GM03348 (cell line): ENCODE results near the gene PARD3B.

Experiments used
- DNase-seq: peaks from one replicate; pipeline ENCODE4 v3.0.0; 2012; ENCODE audit warnings: low spot score

The PARD3B gene

DNA sequence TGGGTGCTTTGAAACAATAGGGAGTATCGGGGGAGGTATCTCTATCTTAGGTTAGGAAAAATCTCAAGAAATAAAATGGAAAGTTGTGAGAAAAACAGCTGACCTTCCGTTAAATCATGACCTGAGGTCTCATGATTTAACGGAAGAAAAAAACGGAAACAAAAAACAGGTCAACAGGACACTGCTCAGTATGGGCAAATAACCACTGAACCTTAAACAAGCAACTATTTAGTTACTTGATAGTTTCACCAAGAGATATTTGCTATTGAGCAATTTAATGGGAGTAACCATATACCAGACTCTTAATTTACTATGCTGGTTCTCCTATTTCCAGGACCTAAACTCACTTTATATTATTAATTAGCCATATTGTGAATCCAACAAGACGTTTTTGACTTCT is 150.8 kb downstream of the PARD3B start:
- no peak for DNase-seq

DNA sequence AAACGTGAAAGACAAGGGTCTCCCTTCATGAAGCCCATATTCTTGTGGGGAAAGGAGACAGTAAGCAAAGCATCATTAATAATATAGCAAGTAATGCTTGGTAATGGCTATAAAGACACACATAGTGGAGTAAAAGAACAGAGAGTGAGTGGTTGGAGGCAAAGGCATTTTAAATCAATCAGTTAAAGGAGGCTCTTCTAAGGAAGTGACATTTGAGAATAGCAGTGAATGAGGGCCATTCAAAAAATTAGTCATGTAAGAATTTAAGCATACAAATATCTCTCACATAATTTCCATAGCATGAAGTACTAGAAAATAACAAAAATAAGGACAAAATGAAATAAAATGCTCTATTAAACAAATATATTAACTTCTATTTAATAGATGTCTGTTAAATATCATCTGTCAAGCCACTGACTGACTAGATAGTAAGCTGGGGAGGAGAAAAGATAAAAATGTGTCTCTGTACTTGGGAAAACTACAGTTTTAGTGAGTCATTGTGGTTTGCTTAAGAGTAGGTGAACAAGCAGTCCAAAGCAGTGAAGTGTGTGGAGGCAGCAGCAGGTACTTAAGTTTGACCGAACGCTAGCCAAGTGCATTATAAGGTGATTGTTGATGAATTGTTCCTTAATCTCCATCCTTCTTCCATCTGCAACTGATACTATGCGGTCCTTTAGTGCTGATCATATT is 160.1 kb downstream of the PARD3B start:
- no peak for DNase-seq

DNA sequence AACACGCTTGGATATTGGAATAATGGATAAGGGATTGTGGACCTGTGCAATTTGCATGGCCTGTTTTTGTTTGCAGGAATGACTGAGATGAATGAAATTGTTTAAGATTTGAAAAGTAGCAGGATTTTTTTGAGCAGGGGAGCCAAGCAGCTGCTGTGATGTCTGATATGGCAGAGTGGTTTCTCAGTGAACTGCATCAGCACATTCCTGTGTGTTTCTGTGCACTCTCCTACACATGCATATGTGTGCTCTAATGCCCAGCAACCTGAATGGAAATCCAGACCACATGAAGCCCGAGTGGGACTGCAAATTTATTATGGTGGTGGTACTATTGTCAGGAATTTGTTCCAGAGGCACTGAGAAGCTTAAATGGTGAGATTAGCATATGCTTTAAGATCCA is 161.7 kb downstream of the PARD3B start:
- peak; percentile 6 for DNase-seq

DNA sequence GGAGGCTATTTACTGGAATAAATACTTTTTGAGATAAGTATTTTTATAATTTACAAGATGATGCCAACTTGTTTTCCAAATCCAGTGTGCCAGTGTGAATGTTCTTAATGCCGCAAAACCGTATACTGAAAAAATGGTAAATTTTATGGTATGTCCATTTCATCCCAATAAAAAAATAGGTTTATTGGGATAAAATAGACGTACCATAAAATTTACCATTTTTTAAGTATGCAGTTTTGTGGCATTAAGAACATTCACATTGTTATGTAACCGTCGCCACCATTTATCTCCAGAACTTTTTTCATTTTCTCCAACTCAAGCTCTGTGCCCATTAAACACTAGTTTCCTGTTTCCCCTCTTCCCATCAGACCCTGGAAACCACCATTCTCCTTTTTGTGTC is 167.9 kb downstream of the PARD3B start:
- DNase-seq, result no peak

DNA sequence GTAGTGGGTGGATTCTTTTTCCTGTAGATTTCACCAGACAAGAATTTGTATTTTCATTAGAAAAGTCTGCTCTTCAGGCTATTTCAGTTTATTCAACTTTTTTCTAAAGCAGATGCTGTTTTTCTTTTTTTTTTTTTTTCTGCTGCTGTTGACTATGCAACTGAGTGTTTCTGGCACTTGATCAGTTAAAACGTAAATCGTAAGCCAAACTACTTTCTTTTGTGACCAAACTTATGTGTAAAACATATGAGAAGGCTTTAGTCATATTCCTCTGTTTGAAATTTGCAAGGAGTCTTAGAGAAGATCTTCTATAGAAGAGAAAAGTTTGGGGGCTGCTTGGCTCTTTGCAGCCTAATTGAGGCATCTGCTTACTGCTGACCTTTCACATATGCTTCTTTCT is 170.1 kb downstream of the PARD3B start:
- no peak for DNase-seq

DNA sequence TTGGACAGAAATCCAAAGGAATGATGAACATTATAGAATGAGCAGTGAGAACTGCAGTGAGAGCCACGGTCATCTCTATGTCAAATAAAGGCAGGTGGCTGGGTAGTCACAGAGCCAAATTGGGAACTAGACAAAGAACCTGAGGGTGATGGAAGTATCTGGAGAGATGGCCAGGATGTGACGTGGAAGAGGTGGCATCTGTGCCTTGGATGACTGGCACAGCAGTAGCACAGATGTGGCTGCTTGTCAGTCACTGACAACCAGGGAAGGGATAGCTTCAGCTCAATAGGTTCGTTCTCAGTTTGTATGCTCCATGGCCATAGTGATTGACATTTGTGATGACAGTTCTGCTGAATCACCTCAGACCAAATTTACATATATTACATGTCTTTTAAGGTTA is 172.3 kb downstream of the PARD3B start:
- DNase-seq, result no peak

DNA sequence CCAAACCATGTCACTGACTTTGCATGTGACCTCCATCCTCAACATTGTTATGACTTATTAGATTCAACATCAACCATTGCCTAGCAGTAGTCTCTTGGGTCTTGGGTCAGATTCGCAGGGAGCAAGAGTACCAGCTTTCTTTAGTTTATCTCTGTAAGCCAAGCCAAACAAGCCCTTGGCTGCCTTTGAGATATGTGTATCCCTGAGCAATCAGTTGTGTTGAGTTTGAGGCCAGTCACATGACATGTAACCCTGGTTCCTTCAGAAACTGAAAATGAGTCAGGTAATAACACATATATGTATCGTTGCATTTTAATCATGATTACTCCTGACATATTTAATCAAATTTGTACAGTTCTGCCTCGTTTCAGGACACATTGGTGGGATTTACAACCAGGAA is 173.3 kb downstream of the PARD3B start:
- DNase-seq, result no peak

DNA sequence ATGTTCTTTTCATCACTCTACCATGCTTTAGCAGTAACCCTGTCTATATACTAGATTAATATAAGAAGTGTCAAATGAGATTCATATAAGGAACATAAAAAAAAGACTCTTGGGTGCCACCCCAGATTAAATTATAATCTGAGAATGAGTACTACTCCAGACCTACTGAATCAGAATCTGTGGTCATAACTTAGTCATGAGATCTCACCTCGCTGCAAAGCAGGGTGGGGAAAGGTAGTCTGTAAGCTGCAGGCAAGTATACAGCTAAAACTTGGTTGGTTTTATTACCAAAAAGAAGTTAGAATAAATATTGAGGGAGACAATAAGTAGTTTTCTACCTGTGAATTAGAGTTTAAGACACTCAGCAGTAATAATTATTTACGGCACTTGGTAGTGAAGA is 175.6 kb downstream of the PARD3B start:
- DNase-seq, result no peak

DNA sequence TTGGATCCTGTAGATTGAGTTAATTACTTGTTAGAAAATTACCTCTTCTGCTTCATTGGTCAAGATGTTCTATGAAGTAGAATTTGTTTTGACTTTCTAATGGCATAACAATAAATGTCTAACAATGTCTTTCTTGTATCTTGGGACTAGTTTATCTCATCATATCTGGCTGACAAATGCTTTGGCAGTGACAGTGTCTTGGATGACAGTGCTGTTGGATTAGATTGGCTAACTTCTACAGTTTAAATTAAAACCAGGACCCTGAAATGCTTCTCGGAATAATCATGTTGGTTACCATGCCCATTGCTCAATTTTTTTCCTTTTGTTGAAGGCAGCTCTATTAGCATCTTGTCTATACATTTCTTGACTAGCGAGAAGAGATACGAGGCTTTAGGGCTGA is 176.9 kb downstream of the PARD3B start:
- DNase-seq, result peak; percentile 9

DNA sequence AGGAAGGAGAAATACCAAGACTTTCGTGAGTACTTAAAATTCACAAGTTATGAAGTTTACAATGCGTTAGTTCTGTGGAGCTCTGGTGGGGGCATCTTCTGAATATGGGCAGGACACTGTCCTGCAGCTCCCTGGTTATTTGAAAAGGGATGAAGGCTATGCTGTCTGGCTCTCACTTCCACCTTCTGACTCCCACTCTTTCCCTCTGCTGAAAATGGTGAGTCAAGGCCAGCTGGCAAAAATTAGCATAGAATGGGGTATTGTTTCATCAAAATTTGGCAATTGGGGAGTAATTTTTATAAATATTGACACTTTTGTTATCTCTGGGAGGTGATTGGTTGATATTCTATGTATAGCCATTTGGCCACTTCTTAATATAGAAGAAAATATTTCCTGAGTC is 177.4 kb downstream of the PARD3B start:
- peak; percentile 25 for DNase-seq

DNA sequence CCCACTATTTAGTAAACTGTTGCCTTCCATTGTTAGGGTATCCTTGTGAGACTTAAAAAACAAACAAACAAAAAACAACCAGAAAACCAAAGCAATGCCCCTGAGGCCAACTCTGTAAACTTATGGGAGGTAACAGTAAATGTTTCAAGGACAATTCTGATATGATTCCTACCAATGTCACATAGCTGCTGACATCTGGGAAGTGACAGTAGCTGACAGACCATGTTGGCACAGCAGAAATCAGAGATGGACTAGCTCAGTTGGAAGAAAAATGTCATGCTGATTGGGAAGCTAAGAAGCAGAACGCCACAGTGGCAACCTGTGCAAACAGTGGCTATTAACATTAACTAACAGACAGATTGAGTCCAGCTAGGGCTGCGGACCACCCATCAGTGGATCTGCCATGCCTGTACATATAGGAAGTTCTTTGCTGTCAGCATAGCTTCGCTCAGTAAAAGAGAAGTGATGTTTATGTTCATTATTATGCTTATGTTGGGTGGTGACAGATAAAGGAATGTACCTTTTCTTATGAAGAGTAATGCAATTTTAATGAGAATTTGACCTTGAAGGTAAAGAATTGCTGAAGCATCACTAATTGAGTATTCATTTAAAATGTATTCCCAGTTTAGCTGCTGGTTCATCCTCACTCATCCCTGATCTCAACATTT is 180.6 kb downstream of the PARD3B start:
- DNase-seq, result no peak

DNA sequence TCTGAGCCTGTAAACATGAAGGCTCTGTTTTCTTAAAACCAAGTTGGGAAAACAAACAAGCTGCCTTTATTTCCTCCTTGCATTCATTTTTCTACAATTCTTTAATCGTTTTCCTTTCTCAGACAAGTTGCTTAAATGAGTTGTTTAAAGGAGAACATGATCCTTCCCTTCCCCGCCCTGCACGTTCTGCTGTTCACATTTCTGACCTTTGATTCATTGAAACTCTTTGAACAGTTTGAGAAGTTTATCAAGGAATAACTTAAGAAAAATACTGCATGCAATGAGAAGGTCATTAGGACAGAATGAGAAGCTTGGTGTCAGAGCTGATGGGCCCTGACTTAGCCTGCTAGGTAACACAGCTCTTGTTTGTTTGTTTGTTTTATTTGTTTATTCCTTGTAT is 181.6 kb downstream of the PARD3B start:
- no peak for DNase-seq

DNA sequence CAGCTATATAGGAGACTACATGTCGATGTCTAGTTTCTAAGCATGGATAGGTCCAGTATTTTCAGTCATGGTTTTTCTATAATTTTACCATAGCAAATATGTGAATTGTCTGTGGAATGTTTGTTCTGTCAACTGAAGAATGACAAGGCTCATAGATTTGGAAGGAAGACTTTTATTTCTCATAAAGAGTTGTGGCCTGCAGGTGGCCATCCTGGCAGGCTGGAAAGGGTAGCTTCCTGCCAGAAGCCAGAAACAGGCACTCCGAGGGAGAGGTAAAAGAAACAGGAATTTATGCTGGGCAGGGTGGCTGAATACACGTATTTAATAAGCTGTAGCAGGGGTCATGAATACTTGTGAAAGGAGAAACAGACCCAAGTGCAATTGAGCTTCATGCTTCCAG is 182.1 kb downstream of the PARD3B start:
- DNase-seq, result no peak

DNA sequence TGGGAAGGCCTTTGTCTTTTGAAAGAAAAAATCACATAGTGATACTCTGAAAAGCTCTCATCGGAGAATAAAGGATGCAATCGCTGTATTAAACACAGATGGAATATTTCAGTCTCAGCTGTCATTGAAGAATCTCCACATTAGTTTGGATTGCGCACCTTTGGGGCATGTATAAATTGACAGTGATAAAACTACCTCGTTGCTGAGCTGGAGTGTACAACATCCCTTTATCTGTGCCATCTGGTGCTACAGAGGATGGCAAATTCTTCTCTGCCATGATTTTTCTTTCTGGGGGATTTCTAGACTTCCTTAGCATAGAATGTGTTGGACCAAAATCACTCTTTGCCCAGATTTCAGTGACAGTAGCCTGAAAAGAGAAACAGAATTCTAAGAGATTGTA is 185.3 kb downstream of the PARD3B start:
- no peak for DNase-seq

DNA sequence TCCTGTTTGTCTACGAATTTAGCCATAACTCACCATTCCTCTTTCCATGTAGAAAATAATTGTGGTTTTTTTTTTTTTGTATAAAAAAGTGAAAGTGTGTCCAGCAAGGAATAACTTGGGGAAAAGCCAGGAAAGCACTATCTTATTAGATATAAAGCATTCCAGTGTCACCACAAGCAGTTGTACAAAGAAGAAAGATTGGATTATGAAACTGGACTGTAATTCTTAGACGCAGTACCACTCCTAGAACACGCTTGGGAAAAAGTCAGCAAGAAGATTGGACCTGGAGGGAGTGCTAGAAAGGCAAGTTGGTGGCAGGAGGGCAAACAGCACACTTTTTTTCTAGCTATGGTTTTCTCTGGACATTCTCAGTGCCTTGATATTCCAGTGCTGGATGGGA is 186.7 kb downstream of the PARD3B start:
- DNase-seq, result peak; percentile 37

DNA sequence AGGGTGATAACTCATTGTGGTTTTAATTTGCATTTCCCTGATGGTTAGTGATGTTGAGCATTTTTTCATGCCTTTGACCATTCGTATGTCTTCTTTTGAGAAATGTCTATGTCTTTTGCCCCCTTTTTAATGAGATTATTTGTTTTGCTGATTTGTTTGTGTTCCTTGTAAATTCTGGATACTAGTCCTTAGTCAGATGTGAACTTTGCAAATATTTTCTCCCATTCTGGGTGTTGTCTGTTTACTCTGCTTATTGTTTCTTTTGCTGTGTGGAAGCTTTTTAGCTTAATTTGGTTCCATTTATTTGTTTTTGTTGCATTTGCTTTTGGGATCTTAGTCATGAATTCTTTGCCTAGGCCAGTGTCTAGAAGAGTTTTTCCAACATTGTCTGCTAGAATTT is 192.0 kb downstream of the PARD3B start:
- DNase-seq, result no peak

DNA sequence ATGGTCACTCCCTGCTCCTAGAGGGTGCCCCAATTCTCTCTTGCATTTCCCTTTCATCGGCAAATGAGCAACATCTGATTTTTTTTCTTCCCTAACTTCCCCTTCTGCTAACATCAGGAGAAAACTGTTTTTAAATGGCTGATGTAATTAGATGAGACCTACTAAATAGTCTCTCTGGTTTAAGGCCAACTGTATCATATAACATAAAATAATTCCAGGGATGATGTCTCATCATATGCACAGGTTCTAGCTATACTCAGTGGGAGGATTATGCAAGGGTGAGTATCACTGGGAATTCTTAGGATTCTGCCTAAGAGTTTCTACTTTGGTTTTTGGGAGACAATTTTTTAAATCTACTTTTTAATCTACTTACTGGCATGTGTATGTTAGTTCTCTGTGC is 193.4 kb downstream of the PARD3B start:
- no peak for DNase-seq

DNA sequence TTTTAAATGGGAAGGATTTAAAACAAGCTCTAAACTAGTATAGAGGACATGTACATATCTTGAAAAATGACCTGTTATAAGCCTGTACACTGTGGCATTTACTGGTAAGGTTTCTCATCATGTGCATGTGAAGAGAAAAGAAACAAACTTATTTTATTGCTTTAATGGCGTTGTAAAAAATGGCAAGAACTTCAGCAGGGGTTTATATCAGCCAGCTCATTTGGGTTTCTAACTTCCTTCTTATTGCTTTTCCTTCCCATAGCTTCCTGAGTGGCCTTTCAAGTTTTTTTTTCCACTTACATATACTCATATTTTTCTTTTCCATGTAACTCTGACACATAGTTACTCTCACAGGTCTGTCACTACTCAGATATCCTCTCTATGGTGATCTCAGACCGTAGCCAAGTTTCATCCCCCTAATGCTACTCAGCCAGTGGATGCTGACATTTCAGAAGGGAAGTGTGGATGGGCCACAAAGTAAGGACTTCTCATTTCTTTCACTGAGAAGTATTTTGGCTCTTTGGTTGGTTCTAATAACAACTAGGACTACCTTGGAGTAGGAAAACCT is 198.2 kb downstream of the PARD3B start:
- DNase-seq, result no peak

DNA sequence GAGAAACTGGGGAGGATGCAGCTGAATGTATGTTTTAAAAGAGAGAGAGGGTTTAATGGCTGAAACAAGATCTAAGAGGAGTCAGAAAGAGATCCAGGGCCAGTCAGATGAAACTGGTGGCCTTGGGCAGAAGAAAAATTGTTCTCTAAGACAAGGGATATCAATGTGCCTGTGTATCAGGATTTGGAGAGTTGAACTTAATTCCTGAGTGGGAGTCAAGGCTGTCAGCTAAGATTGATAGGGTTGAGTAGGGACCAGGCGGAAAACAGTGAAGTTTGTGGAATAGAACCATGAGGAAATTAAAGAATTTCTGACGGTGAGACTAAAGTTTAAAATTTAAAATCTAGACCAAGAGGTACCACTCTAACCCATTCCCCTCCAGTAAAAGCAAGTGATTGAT is 199.2 kb downstream of the PARD3B start:
- no peak for DNase-seq

DNA sequence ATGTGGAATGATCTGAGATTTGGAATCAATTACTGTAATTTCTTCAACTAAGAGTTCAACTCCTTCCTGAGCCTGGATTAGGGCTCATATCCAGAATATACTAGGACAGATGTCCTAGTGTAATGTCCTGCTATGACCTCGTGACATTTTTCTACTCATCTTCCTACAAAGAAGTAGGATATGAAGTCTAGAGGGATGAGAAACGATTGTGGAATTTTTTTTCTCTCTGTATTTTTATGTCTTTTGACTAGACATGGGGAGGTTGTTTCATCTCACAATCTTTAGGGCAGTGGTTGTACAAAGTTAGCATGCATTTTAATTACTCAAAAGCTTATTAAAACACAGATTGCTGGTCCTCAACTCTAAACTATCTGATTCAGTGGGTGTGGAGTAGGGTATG is 203.0 kb downstream of the PARD3B start:
- DNase-seq, result no peak

DNA sequence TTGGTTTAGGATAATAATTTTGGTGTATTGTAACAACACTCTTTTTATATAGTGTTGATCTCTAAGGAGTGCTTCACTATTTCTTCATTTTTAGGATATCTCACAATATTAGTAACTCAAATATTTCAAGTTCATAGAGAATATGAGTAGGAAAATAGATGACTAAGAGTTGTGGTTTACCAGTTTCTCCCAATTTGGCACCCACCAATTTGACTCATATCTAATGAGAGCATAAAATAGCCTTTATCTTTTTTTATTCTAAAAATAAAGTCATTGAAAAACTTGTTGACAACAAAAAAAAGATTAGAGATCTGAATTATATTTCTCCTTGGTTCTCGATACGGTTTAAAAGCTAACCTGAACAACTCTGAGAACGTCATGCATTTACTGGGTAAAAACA is 204.0 kb downstream of the PARD3B start:
- DNase-seq, result peak; percentile 66

DNA sequence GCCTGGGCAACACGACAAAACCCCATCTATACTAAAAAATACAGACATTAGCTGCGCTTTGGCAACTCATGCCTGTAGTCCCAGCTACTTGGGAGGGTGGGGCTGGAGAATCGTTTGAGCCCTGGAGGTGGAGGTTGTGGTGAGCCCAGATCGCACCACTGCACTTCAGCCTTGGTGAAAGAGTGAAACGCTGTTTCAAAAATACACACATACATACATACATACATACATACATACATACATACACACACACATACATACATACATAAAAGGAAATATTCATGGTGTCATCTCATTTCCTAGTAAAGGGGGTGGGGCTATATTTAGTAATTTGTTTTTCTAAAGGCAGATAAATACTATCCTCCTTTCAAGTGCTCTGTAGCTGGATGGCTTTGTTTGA is 205.1 kb downstream of the PARD3B start:
- no peak for DNase-seq

DNA sequence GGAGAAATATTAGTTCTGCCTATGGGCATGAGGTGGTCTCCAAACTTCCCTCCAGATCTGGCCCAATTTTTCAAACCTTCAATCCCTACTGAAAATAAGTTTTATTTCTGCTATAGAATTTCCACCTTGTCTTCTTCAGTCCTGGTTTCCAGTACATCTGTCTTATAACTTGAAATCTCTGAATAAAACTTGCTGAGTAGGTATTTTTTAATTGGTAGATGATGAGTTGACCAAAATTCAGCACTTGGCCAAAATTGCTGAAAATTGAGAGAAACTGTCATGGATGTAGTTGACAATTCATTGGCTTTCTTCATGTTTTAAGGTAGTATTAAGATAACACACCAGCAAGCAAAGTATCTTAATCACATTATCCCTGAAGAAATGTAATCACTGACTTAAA is 206.2 kb downstream of the PARD3B start:
- no peak for DNase-seq

DNA sequence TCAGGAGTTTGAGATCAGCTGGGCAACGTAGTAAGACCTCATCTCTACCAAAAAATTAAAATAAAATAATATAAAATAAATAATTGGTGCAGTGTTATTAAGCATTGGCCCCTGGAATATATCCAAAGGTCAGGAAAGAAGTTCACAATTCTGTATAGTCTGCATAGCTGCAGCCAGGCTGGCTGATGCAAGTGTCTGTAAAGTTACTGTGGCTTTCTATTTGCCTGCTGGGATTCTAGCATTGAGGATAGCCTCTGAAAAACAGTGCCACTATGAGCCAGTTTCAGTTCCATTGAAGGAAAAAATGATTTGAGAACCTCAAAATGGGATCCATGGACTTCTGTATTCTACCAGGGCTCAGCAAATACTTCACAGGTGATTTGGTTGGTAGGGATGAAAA is 208.6 kb downstream of the PARD3B start:
- peak; percentile 22 for DNase-seq
